Thymus (tissue), 11 donors: Measurements from ENCODE around the gene AGR2. TPM values are rescaled to one million over a fixed set of nuclear protein-coding genes. Genes with fewer than 3 reads are reported as not detected.

Experiments used
- DNase-seq, 9 donors: peaks; one replicate each; pipeline ENCODE4 v3.0.0-alpha.2; 2013; ENCODE audit warnings: low spot score in 9 of 9, low read depth in 6 of 9, missing footprints in 1 of 9
- H3K27ac ChIP-seq, 2 donors: one replicate each; pipeline ENCODE4 v1.5.1; 2013; ENCODE audit warnings: control low read depth in 1 of 2, low read depth in 1 of 2, low read length in 1 of 2, mild to moderate bottlenecking in 1 of 2, moderate library complexity in 1 of 2
- H3K27me3 ChIP-seq, 2 donors: one replicate each; pipeline ENCODE4 v1.5.1; 2013; ENCODE audit warnings: low read length in 1 of 2; ENCODE audit not compliant: control insufficient read depth in 2 of 2, insufficient read depth in 1 of 2
- H3K36me3 ChIP-seq, 2 donors: one replicate each; pipeline ENCODE4 v1.5.1; 2013; ENCODE audit warnings: low read length in 1 of 2, mild to moderate bottlenecking in 1 of 2, moderate library complexity in 1 of 2; ENCODE audit not compliant: control insufficient read depth in 2 of 2, insufficient read depth in 2 of 2
- H3K4me1 ChIP-seq, 2 donors: one replicate each; pipeline ENCODE4 v1.5.1; 2013; ENCODE audit warnings: low read length in 2 of 2; ENCODE audit not compliant: control insufficient read depth in 2 of 2, insufficient read depth in 2 of 2
- H3K4me3 ChIP-seq, 2 donors: one replicate each; pipeline ENCODE4 v1.5.1; 2013; ENCODE audit warnings: low read length in 2 of 2, control low read depth in 1 of 2, mild to moderate bottlenecking in 1 of 2
- H3K9me3 ChIP-seq, 2 donors: one replicate each; pipeline ENCODE4 v1.5.1; 2013; ENCODE audit warnings: low read length in 1 of 2, mild to moderate bottlenecking in 1 of 2; ENCODE audit not compliant: control insufficient read depth in 2 of 2, insufficient read depth in 1 of 2
- WGBS: extraction: QIAGEN DNeasy Blood & Tissue Kit; methylation state at CpG from one replicate; pipeline ENCODE4 v1.1.7; 2013; 5-methylcytosine and 5-hydroxymethylcytosine counted together
- polyA plus RNA-seq: library from polyadenylated mRNA; stranded (reverse); fragments of 200-250 nt; gene quantifications from one replicate; pipeline ENCODE4 v1.2.3, GENCODE V29; 2013
- total RNA-seq: library from RNA; stranded (reverse); fragments of 120-200 nt; gene quantifications from one replicate; pipeline ENCODE4 v1.2.4, GENCODE V29; 2013
- donor health status: healthy.

The AGR2 gene
- total and polyA plus RNA-seq, 2 donors = 1.7 to 4.5 TPM

GRCh38 chr7:16845746-16846145, 40.9 kb upstream of the AGR2 start:
- Histone ChIP-seq H3K27me3 (no peaks in the 10 kb centered on the region), H3K4me1 (no peaks in the 10 kb centered on the region), H3K4me3 (no peak overlapping the region), H3K9me3 (no peaks in the 10 kb centered on the region), H3K27ac (no peak overlapping the region), H3K36me3 (no peaks in the 10 kb centered on the region)
- no peak for DNase-seq

DNA sequence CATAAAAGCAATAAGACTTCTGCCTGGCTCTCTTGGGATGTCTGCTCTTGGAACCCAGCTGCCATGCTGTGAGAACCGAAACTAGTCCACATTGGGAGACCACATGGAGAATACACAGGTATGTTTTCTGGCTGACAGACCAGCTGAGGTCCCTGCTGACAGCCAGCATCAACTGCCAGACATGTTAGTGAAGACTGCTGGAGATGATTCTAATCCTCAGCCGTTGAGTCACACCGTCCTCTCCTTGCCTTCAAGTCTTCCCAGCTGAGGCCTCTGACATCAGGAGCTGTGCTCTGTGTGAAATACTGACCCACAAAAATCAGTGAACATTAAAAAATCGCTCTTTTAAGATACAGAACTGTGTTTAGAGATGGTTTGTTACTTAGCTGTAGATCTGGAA, 36.9 kb upstream of the AGR2 start:
- Histone ChIP-seq H3K27ac (no peak overlapping the region), H3K9me3 (no peaks in the 10 kb centered on the region), H3K4me3 (no peak overlapping the region), H3K4me1 (no peaks in the 10 kb centered on the region), H3K27me3 (no peaks in the 10 kb centered on the region), H3K36me3 (no peaks in the 10 kb centered on the region)
- WGBS = 94% methylated on average over 4 of the region's 4 CpGs
- DNase-seq = no peak

GRCh38 chr7:16840094-16840493, 35.3 kb upstream of the AGR2 start:
- Histone ChIP-seq H3K9me3 (no peaks in the 10 kb centered on the region), H3K36me3 (no peaks in the 10 kb centered on the region), H3K4me3 (no peak overlapping the region), H3K27ac (no peak overlapping the region), H3K27me3 (no peaks in the 10 kb centered on the region), H3K4me1 (no peaks in the 10 kb centered on the region)
- DNase-seq = no peak
- WGBS = 99% methylated on average over 6 of the region's 6 CpGs

GRCh38 chr7:16839646-16840045, 34.8 kb upstream of the AGR2 start:
- Histone ChIP-seq H3K36me3 (no peaks in the 10 kb centered on the region), H3K27me3 (no peaks in the 10 kb centered on the region), H3K9me3 (no peaks in the 10 kb centered on the region), H3K27ac (no peak overlapping the region), H3K4me1 (no peaks in the 10 kb centered on the region), H3K4me3 (no peak overlapping the region)
- DNase-seq = no peak
- 94% methylated on average over 2 of the region's 2 CpGs for WGBS

DNA sequence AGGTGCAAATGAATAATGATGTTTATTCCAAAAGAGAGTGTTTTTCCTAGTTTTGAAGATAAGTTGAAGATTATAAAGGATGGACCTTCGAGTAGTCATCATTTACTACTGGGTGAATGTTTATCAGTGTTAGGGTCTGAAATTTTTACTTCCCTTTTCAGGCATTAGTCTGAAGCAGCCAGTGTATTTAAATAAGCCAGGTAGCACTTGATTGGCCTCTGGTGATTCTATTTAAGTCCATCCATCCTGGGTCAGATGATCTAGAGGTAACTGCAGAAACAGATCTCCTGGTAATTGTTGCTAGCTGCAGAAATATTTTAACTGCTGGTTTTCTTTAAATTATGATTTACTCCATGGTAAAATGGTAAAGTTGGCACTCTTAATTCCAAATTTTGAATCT, 34.1 kb upstream of the AGR2 start:
- H3K9me3 ChIP-seq = no peaks in the 10 kb centered on the region
- H3K4me1 ChIP-seq = no peaks in the 10 kb centered on the region
- 86% methylated on average over 1 of the region's 1 CpG for WGBS
- H3K27ac ChIP-seq = no peak overlapping the region
- no peak overlapping the region for H3K4me3 ChIP-seq
- H3K36me3 ChIP-seq = no peaks in the 10 kb centered on the region
- DNase-seq = no peak
- H3K27me3 ChIP-seq = no peaks in the 10 kb centered on the region

DNA sequence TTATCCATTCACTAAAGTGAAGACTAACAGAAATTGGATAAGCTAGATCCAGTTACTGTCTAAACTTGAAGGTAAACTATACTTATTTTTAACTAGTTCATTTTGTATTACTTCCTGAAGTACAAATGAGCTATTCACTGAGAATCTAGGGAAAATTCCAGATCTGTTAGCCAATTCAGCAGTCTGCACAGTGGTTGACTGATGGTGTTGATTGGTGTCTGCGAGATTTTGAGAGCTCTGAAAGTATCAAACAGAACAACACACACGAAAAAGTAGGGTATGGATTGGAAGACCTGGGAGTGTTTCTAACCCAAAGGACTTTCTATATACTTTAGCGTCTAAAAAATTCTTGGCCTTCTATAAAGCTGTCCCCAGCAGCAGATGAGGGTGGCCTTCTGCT, 33.6 kb upstream of the AGR2 start:
- 75% methylated on average over 3 of the region's 3 CpGs for WGBS
- Histone ChIP-seq H3K27me3 (no peaks in the 10 kb centered on the region), H3K9me3 (no peaks in the 10 kb centered on the region), H3K4me3 (no peak overlapping the region), H3K4me1 (no peaks in the 10 kb centered on the region), H3K36me3 (no peaks in the 10 kb centered on the region), H3K27ac (no peak overlapping the region)
- no peak for DNase-seq

DNA sequence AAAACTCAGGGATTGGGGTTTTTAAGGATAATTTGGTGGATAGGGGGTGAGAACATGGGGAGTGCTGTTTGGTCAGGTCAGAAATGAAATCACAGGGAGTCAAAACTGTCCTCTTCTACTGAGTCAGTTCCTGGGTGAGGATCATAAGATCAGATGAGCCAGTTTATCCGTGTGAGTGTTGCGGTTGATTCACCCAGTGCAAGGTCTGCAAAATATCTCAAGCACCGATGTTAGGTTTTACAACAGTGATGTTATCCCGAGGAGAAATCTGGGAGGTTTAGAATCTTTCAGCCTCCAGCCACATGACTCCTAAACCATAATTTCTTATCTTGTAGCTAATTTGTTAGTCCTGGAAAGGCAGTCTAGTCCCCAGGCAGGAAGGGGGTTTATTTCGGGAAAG, 31.7 kb upstream of the AGR2 start:
- H3K27me3 ChIP-seq = no peaks in the 10 kb centered on the region
- WGBS = 97% methylated on average over 5 of the region's 5 CpGs
- no peaks in the 10 kb centered on the region for H3K36me3 ChIP-seq
- no peak overlapping the region for H3K27ac ChIP-seq
- no peak for DNase-seq
- H3K9me3 ChIP-seq = no peaks in the 10 kb centered on the region
- H3K4me1 ChIP-seq = no peaks in the 10 kb centered on the region
- H3K4me3 ChIP-seq = no peak overlapping the region

DNA sequence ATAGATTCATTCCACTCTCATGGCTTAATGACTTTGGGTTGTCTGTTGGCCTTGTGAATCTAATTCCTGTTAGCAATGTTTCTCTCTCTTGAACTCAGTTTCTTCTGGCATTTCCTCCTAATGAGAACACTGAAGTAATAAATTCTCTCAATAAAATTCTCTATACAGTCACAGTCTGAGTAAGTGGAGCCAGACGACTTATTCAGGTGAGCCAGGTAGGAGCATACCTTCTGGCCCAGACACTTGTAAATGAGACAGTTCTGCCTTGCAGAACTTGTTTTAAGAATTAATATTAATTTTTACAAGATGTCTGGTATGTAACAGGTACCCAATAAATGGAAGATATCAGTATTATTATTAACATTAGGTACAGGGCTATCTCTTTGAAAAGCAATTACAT, 28.6 kb upstream of the AGR2 start:
- Histone ChIP-seq H3K4me3 (no peak overlapping the region), H3K9me3 (no peaks in the 10 kb centered on the region), H3K27ac (no peak overlapping the region), H3K4me1 (no peaks in the 10 kb centered on the region), H3K27me3 (no peaks in the 10 kb centered on the region), H3K36me3 (no peaks in the 10 kb centered on the region)
- 96% methylated on average over 1 of the region's 1 CpG for WGBS
- no peak for DNase-seq

GRCh38 chr7:16826060-16826459, 21.3 kb upstream of the AGR2 start:
- Histone ChIP-seq H3K36me3 (no peaks in the 10 kb centered on the region), H3K27ac (no peak overlapping the region)
- DNase-seq = no peak

DNA sequence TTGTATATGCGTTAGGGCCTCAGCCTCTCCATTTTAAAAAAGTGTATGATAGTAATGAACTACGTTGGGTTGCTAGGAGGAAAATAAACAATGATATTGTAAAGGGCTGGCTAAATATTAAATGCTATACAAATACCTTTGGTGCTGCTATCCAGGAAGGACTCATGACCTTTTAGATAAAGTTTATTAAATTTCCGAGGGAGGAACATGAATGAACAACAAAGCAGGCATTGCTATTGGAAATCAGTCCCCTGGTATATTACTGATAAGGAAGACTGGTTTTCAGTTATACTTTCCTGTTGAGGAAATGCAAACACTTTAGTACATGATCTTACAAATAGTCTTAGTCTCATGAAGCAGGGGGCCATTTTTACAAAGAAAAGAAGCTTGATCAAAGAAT, 17.2 kb upstream of the AGR2 start:
- H3K4me1 ChIP-seq = no peaks in the 10 kb centered on the region
- no peaks in the 10 kb centered on the region for H3K9me3 ChIP-seq
- no peaks in the 10 kb centered on the region for H3K27me3 ChIP-seq
- DNase-seq = no peak
- WGBS = 91% methylated on average over 3 of the region's 3 CpGs
- no peak overlapping the region for H3K27ac ChIP-seq
- H3K36me3 ChIP-seq = no peaks in the 10 kb centered on the region
- H3K4me3 ChIP-seq = no peak overlapping the region

More at GRCh38 chr7:16826060-16826459, 21.3 kb upstream of the AGR2 start:
- Histone ChIP-seq H3K4me1 (no peaks in the 10 kb centered on the region), H3K4me3 (no peak overlapping the region), H3K27me3 (no peaks in the 10 kb centered on the region), H3K9me3 (no peaks in the 10 kb centered on the region)
